Measurements from ENCODE around the gene NOD1.
"Not testable (repeated sequence)": the region's sequence is repeated elsewhere in the genome, so short reads cannot be mapped to it uniquely, and the experiment has no call there.

Gene NOD1

GRCh38 chr7:30478349-30479201 lies at the start of gene NOD1:
Gene NOD1 (minus strand): TSS chr7:30478784. CDS start chr7:30456921, 21,863 bp downstream.
- peak; percentile 51 to 60 for DNase-seq

- DNase-seq: not testable (repeated sequence)
These were observed 48.7 kb upstream of the NOD1 start for GRCh38 chr7:30527297-30527696.

DNA sequence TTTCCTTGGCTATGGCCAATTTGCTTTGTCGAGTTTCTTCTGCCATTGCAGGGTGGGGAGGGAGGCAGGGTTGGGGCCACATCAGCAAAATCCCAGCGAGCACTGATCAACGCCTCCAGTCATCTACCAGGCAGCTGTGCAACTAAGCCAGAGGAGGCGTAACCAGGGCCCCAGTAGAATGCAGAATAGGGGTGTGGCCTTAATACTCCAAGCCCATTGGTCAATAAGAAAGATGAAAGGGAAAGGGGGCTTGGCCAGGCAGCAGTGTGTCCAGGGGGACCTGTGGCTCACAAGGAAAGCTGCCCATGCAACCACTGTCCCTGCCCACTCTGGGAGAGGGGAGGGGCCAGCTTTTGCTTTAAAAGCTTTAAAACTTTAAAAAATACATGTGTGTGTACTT lies 47.6 kb upstream of the NOD1 start:
- DNase-seq: no peak

- DNase-seq: no peak
These were observed 46.8 kb upstream of the NOD1 start for GRCh38 chr7:30525429-30525828.

DNA sequence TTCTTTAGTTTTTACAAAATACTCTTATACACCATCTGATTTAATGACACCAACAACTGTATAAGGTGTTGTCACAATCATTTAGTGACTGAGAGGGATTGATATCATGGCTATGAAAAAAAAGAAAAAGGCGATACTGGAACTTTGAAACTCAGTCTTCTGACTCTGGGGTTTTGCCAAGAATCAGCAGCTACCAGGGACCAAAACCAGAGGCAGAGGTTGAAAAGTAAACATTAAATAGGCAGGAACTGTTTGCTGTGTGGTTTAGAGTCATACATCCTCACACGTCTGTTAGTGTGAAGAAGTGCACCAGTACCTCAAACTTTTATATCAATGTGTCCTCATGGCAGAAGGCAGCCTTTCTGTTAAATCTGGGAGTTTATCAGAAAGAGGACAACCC lies 46.0 kb upstream of the NOD1 start:
- no peak for DNase-seq

DNA sequence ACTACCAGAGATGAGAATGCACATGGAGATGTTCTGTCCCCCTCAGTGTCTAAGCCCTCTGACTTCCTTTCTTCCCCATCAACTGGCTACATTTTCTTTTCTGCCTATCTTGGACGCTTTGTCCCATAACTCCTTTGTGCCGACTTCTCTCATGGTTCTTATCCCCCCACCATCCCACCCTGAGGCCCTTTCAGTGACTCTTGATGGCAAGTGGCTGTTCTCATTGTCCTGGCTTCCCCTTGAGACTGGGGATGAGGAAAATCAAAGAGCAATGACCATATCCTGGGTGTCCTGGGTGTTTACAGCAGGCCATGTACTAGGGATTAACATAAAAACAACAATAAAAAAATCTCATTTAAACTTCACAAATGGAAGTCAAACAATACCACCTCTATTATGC lies 44.9 kb upstream of the NOD1 start:
- no peak for DNase-seq

GRCh38 chr7:30522159-30522558 lies 43.6 kb upstream of the NOD1 start:
- DNase-seq: no peak

- DNase-seq: no peak
These were observed 42.9 kb upstream of the NOD1 start for GRCh38 chr7:30521532-30521931.

DNA sequence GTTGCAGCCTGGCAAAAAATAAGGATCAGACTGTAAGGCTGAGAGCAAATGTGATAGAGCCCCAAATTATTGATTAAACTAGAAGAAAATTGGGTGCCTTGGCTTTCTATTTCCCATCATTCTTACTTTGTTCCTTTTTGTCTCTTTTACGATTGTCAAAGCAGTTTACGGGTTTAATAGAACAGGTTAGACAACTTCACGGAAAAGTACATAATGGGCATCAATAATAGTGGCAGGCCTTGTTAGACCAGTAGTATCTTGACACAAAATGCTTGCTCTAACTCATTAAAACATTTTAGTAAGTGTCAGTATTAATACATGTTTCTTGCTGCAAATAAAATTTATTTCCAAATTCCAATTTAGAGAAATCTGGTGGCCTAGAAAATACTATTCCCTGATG lies 40.5 kb upstream of the NOD1 start:
- DNase-seq: no peak

DNA sequence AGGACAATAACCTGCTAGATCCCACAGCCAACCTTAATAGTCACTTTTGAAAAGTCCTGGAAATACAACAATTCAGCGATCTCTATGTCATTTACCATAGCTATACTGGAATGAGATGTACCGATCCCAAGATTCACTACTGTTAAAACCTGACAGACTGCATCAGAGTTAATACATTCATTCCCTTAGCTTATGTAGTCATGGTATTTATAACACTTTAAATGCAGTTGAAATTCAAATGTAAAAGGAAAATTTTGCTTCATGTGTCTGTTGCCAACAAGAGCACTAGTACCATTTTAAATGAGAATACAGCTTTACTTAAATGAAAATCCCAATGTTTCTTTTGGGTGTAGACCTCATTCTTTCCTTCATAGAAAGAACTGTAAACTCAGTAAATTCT lies 37.2 kb upstream of the NOD1 start:
- no peak for DNase-seq

DNA sequence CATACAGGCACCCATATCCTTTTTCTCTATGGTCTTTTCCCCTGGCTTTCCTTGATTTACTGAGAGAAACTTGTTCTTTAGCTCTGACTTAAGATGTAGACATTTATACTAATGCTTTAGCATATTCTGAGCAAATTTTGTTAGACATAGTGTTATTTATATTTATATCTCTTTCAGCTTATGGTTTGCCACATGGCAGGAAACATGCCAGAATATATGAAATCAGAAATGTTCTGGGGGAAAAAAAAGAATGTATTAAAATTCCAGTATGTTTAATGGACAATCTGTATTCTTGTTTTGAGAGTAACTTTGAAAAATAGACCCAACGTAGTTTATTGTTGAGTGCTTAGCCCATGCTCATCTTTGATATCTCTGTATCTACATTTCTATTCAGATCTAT lies 36.2 kb upstream of the NOD1 start:
- DNase-seq: no peak

GRCh38 chr7:30514177-30514576 lies 35.6 kb upstream of the NOD1 start:
- no peak for DNase-seq

DNA sequence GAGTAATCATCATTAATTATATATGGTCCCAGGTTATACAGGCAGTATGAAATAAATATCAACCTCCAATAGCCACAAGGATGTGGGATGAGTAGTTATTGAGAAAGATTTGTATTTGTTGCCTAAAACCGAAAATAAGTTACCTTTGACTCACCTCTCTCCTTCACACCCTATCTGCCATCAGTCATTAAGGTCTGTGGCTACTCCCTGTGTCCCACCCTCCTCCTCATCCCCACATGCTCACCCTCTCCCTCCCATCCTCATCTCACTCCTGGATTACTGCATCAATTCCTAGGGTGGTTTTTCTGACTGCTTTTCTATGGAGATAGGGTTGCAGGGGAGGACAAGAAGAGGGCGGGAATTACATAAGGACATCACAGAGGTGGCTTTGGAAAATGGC lies 35.2 kb upstream of the NOD1 start:
- no peak for DNase-seq

GRCh38 chr7:30511973-30512662 lies 33.5 kb upstream of the NOD1 start:
- no peak for DNase-seq

DNA sequence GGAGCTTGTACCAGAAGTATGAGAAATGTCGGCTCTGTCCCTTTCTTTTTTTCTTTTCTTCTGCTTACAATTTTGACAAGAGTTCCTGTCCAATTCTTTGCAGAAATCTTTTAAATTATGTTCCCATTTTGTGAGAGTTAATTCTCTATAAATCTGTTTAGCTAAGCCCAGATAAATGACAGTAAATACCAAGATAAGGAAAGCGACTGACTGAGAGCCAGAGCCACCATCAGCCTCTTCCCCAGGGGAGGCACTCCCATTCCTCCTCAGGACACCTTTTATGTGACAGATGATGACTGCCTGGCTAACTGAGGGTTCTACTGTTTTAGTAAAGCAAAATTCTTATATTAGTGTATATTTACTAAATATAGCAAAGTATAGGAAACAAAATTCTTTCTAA lies 32.9 kb upstream of the NOD1 start:
- no peak for DNase-seq

DNA sequence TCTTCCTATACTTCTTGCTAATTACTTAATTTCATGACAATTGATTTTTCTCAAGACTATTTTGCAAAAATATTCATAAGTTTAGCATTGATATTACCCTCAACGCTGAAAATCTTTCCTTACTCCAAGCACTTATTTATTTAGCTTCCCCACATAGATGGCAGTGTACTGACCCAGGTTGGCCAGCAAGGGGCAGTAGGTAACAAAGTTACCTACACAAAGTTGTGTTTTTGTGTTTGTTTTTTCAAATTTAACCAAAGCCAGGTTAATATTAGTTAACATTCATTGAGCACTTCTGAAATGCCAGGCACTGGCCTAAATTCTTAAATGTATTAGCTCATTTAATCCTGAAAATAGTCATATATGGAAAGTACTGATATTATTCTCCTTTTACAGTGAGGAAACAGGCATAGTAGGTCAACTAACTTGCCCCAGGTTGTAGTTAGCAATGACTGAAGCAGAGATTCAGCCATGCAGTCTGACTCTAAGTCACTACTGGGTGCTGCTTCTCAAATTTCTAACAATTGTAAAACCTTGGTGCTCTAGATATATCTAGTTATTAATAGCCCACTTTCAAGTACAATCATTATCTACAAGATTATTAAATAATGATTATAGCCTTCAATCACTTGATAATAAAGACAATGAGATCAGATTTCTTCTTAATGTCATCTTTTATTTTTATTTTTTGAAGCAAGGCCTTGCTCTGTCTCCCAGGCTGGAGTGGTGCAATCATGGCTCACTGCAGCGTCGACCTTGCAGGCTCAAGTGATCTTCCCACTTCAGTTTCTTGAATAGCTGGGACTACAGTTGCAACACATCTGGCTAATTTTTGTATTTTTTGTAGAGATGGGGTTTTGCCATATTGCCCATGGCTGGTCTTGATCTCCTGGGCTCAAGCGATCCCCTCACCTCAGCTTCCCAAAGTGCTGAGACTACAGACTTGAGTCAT lies 31.8 kb upstream of the NOD1 start:
- DNase-seq: peak; percentile 19 to 23

GRCh38 chr7:30509171-30509857 lies 30.7 kb upstream of the NOD1 start:
- not testable (repeated sequence) for DNase-seq

DNA sequence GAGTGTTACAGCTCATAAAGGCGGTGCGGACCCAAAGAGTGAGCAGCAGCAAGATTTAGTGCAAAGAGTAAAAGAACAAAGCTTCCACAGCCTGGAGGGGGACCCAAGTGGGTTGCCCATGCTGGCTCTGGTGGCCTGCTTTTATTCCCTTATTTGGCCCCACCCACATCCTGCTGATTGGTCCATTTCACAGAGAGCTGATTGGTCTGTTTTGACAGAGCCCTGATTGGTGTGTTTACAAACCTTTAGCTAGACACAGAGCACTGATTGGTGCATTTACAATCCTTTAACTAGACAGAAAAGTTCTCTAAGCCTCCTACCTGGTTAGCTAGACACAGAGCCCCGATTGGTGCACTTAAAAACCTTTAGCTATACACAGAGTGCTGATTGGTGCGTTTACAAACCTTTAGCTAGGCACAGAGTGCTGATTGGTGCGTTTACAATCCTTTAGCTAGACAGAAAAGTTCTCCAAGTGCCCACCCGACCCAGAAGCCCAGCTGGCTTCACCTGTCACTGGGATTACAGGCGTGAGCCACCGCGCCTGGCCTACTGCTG lies 28.8 kb upstream of the NOD1 start:
- not testable (repeated sequence) for DNase-seq

GRCh38 chr7:30505174-30505697 lies 26.7 kb upstream of the NOD1 start:
- DNase-seq: no peak

- peak; percentile 97 for DNase-seq
These were observed 26.0 kb upstream of the NOD1 start, which contains the start of gene GGCT for GRCh38 chr7:30504301-30505173. Gene GGCT (minus strand): TSS chr7:30504829. CDS start chr7:30504709, 120 bp downstream.
